Motor neuron (in vitro differentiated cells): ENCODE measurements around the gene NDUFAB1. TPM values are rescaled to one million over a fixed set of nuclear protein-coding genes. Genes with fewer than 3 reads are reported as not detected.

Experiments
- ATAC-seq, 8 experiments: fragments of 200-7000 bp; cut with Tn5 transposase; replicated peaks in 6 of 8; 2 replicates each; pipeline ENCODE4 v1.8.0; 2021; ENCODE audit warnings: mild to moderate bottlenecking in 8 of 8, moderate library complexity in 8 of 8
- H3K27ac ChIP-seq, 2 donors: fragments of 250-450 bp; sonication (Bioruptor Pico); 2 replicates each; pipeline ENCODE4 v1.9.0; 2021; ENCODE audit warnings: antibody characterized with exemption in 2 of 2, mild to moderate bottlenecking in 2 of 2, moderate library complexity in 1 of 2
- H3K4me1 ChIP-seq, 2 donors: fragments of 250-450 bp; sonication (Bioruptor Pico); replicated peaks in 1 of 2; 2 replicates each; pipeline ENCODE4 v1.6.1; 2021; ENCODE audit warnings: antibody characterized with exemption in 2 of 2, mild to moderate bottlenecking in 2 of 2, moderate library complexity in 1 of 2
- H3K4me3 ChIP-seq, 5 donors: fragments of 250-450 bp; sonication (Bioruptor Pico); 2 replicates each; pipeline ENCODE4 v1.9.0; 2021; ENCODE audit warnings: antibody characterized with exemption in 5 of 5, mild to moderate bottlenecking in 5 of 5, moderate library complexity in 4 of 5
- WGBS, 10 experiments: fragments of 450-650 bp; shearing (Covaris generic); methylation state at CpG; one replicate each; pipeline ENCODE4 v1.0.0; 2022; 5-methylcytosine and 5-hydroxymethylcytosine counted together
- in situ Hi-C, 9 experiments: fragments of 400-800 bp; cut with MboI; loops; one replicate each; pipeline ENCODE4 v1.15.0; 2021; ENCODE audit warnings: low sequenced_read_pairs in 9 of 9, low pct_unique_long_range_greater_than_20kb in 2 of 9; ENCODE audit not compliant: unreplicated experiment in 9 of 9
- total RNA-seq, 8 experiments: library from RNA; unstranded; fragments of 300-600 nt; gene quantifications; 2 replicates each; pipeline versions ENCODE4 v1.2.3 to v1.2.4, GENCODE V29; 2022

Gene NDUFAB1
- total RNA-seq, 8 experiments from 2014 or later, result 91.2 to 165 (median 130) TPM

GRCh38 chr16:23578101-23578830, 17.9 kb downstream of the NDUFAB1 start:
- ATAC-seq, result no peak
- Histone ChIP-seq H3K27ac (no peak overlapping the region), H3K4me3 (no peak overlapping the region), H3K4me1 (no peaks in the 10 kb centered on the region)
- 57 to 100% (median 83%) methylated on average over 1 to 5 of the region's 5 CpGs; no CpG with 5 or more reads in 1 of the 10 experiments for WGBS, 10 experiments
- in situ Hi-C loops, result no loop called here

GRCh38 chr16:23577493-23577892, 18.6 kb downstream of the NDUFAB1 start:
- Histone ChIP-seq H3K4me3 (no peak overlapping the region), H3K27ac (no peak overlapping the region), H3K4me1 (no peaks in the 10 kb centered on the region)
- ATAC-seq, result no peak
- in situ Hi-C loops, result no loop called here
- 90 to 100% (median 100%) methylated on average over 1 to 2 of the region's 2 CpGs; no CpG with 5 or more reads in 7 of the 10 experiments for WGBS, 10 experiments

DNA sequence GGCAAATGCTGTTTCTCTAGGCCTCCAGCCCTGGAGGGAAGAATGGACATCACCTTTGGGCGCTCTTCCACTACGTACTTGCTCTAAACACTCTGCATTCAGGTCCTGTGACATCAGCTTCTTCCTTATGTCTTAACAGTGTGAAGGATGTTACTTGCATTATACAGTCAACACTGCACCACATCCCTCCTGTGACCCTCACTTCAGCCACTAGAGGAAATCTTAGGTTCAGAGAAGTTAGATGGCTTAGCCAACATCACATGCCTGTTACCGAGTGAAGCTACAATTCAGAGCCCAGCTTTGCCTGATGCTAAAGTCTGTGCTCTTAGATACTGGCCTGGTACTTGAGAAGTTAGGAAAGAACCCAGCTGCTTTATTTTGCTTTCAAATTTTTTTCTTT, 20.3 kb downstream of the NDUFAB1 start:
- 17 to 100% (median 60%) methylated on average over 1 of the region's 3 CpGs; no CpG with 5 or more reads in 3 of the 10 experiments for WGBS, 10 experiments
- in situ Hi-C loops, result no loop called here
- no peak overlapping the region for H3K27ac ChIP-seq
- ATAC-seq, result peak in 2 of 8 experiments; percentile 38 to 49
- no peaks in the 10 kb centered on the region for H3K4me1 ChIP-seq
- H3K4me3 ChIP-seq, result no peak overlapping the region

DNA sequence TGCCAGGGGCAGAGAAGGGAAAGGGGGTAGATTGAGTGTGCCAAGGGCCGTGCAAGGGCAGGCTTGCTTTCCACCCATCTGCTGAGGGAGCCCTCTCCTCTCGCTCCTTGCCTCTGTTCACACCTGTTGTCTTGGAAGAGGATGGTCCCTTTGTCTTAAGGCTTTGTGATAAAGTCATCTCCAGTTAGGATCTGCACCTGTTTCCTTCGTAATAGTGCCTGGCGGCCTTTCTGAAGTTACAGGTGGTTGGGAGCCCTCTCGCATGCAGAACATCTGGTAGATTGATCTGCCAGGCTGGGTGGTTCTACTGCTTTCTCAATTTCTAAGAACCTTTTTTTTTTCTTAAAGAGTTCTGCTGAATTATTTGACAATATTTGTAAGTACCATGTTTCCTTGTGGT, 22.3 kb downstream of the NDUFAB1 start:
- in situ Hi-C loops, result no loop called here
- H3K4me3 ChIP-seq, result no peak overlapping the region
- H3K27ac ChIP-seq, result no peak overlapping the region
- 80 to 100% (median 100%) methylated on average over 1 to 3 of the region's 5 CpGs; no CpG with 5 or more reads in 5 of the 10 experiments for WGBS, 10 experiments
- ATAC-seq, result no peak
- H3K4me1 ChIP-seq, result no peaks in the 10 kb centered on the region

DNA sequence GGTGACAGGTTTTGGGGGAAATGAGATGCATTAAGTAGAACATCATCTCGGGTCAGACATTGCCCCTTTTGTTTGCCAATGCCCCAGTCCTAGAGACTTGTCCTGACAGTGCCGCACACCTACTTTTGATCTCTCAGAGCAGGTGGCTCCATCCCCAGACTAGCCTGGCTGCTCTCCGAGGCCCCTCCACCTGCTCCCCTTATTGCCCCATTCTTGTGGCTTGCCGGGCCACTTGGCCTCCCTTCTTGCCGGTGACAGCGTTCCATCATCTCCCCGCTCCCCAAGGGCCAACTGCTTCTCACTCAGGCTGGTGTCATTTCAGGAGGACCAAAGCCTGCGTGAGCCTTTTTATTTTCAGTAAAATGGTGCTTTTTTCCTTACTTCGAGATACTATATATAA, 23.7 kb downstream of the NDUFAB1 start:
- ATAC-seq, result no peak
- Histone ChIP-seq H3K4me3 (no peak overlapping the region), H3K4me1 (no peaks in the 10 kb centered on the region), H3K27ac (no peak overlapping the region)
- 92 to 100% (median 96%) methylated on average over 1 to 8 of the region's 9 CpGs; no CpG with 5 or more reads in 1 of the 10 experiments for WGBS, 10 experiments
- in situ Hi-C loops, result no loop called here

- H3K27ac ChIP-seq, result no peak overlapping the region
- ATAC-seq, result no peak
- H3K4me1 ChIP-seq, result no peaks in the 10 kb centered on the region
- no peak overlapping the region for H3K4me3 ChIP-seq
- in situ Hi-C loops, result no loop called here
- WGBS, 10 experiments, result 70 to 100% (median 94%) methylated on average over 1 to 5 of the region's 5 CpGs
Measured at GRCh38 chr16:23571895-23572294, 24.2 kb downstream of the NDUFAB1 start.

- Histone ChIP-seq H3K4me1 (no peaks in the 10 kb centered on the region), H3K27ac (no peak overlapping the region), H3K4me3 (no peak overlapping the region)
- in situ Hi-C loops, result no loop called here
- WGBS, 10 experiments, result 74 to 100% (median 98%) methylated on average over 2 to 6 of the region's 8 CpGs; no CpG with 5 or more reads in 2 of the 10 experiments
- no peak for ATAC-seq
Measured at GRCh38 chr16:23570992-23571632, 25.0 kb downstream of the NDUFAB1 start.

- Histone ChIP-seq H3K4me1 (no peaks in the 10 kb centered on the region), H3K27ac (no peak overlapping the region), H3K4me3 (no peak overlapping the region)
- WGBS, 10 experiments, result 50 to 84% methylated on average over 1 to 3 of the region's 3 CpGs; no CpG with 5 or more reads in 8 of the 10 experiments
- no peak for ATAC-seq
- in situ Hi-C loops, result no loop called here
Measured at GRCh38 chr16:23567602-23568001, 28.5 kb downstream of the NDUFAB1 start.

- Histone ChIP-seq H3K4me1 (no peaks in the 10 kb centered on the region), H3K4me3 (no peak overlapping the region), H3K27ac (no peak overlapping the region)
- WGBS, 10 experiments, result 90 to 100% (median 100%) methylated on average over 2 to 5 of the region's 8 CpGs; no CpG with 5 or more reads in 5 of the 10 experiments
- in situ Hi-C loops, result no loop called here
- no peak for ATAC-seq
Measured at GRCh38 chr16:23566724-23567123, 29.4 kb downstream of the NDUFAB1 start.

GRCh38 chr16:23564575-23565363, 31.3 kb downstream of the NDUFAB1 start:
- Histone ChIP-seq H3K4me3 (no peak overlapping the region), H3K4me1 (no peaks in the 10 kb centered on the region), H3K27ac (no peak overlapping the region)
- in situ Hi-C loops, result no loop called here
- 94 to 100% (median 100%) methylated on average over 1 to 6 of the region's 9 CpGs; no CpG with 5 or more reads in 2 of the 10 experiments for WGBS, 10 experiments
- no peak for ATAC-seq

- ATAC-seq, result no peak
- WGBS, 10 experiments, result 100% methylated on average over 1 of the region's 6 CpGs; no CpG with 5 or more reads in 7 of the 10 experiments
- no peak overlapping the region for H3K4me3 ChIP-seq
- no peak overlapping the region for H3K27ac ChIP-seq
- in situ Hi-C loops, result no loop called here
- H3K4me1 ChIP-seq, result peaks cover 6 to 9% of the 10 kb centered on the region in 2 donors
Measured at GRCh38 chr16:23563186-23563585, 32.9 kb downstream of the NDUFAB1 start.

GRCh38 chr16:23562505-23562904, 33.6 kb downstream of the NDUFAB1 start:
- in situ Hi-C loops, result no loop called here
- no peak for ATAC-seq
- 85 to 100% (median 94%) methylated on average over 2 to 10 of the region's 13 CpGs; no CpG with 5 or more reads in 2 of the 10 experiments for WGBS, 10 experiments
- Histone ChIP-seq H3K4me3 (no peak overlapping the region), H3K27ac (no peak overlapping the region), H3K4me1 (peaks cover 6 to 9% of the 10 kb centered on the region in 2 donors)

- Histone ChIP-seq H3K4me1 (peaks cover 6 to 10% of the 10 kb centered on the region in 2 donors), H3K27ac (no peak overlapping the region), H3K4me3 (no peak overlapping the region)
- WGBS, 10 experiments, result 66 to 100% (median 94%) methylated on average over 1 to 5 of the region's 5 CpGs; no CpG with 5 or more reads in 4 of the 10 experiments
- in situ Hi-C loops, result no loop called here
- ATAC-seq, result no peak
Measured at GRCh38 chr16:23561586-23561985, 34.5 kb downstream of the NDUFAB1 start.
